Activated B cell treated with CpG ODN at 0.5 μM for 24 hours (primary cell): Measurements from ENCODE around the gene OR6C65. TPM values are rescaled to one million over a fixed set of nuclear protein-coding genes. Genes with fewer than 3 reads are reported as not detected.
"Not testable (repeated sequence)": the region's sequence is repeated elsewhere in the genome, so short reads cannot be mapped to it uniquely, and the experiment has no call there.

Source experiments
- ATAC-seq: fragments of 200-7000 bp; cut with Tn5 transposase; one replicate; pipeline ENCODE4 v1.10.0; 2021; ENCODE audit warnings: low read depth, mild to moderate bottlenecking, moderate library complexity
- CTCF ChIA-PET: fragments of 350-600 bp; sonication (Branson Sonifier 250); formaldehyde crosslinking; loops from one replicate; lab custom pipeline; 2021; ENCODE audit warnings: antibody characterized with exemption; lab: Charles Lee
- POLR2A ChIA-PET: fragments of 350-600 bp; sonication (Branson Sonifier 250); formaldehyde crosslinking; loops from one replicate; lab custom pipeline; 2021; ENCODE audit warnings: antibody characterized with exemption; lab: Charles Lee
- DNase-seq: peaks from one replicate; pipeline ENCODE4 v3.0.0; 2022
- H3K27ac Mint-ChIP-seq: one replicate; pipeline ENCODE4 v1.8.0; 2020; ENCODE audit warnings: mixed read lengths
- H3K27me3 Mint-ChIP-seq: one replicate; pipeline ENCODE4 v1.8.0; 2021; ENCODE audit warnings: mixed read lengths
- H3K36me3 Mint-ChIP-seq: one replicate; pipeline ENCODE4 v1.8.0; 2021; ENCODE audit warnings: low read depth, mixed read lengths
- H3K4me1 Mint-ChIP-seq: one replicate; pipeline ENCODE4 v1.8.0; 2021; ENCODE audit warnings: mixed read lengths
- H3K4me3 Mint-ChIP-seq: one replicate; pipeline ENCODE4 v1.8.0; 2020; ENCODE audit warnings: mild to moderate bottlenecking, mixed read lengths
- H3K9me3 Mint-ChIP-seq: one replicate; pipeline ENCODE4 v1.8.0; 2020; ENCODE audit warnings: mixed read lengths
- CTCF ChIP-seq: fragments of 200-600 bp; IDR thresholded peaks from one replicate; pipeline ENCODE4 v1.8.0; 2022; ENCODE audit warnings: antibody characterized with exemption, mild to moderate bottlenecking
- intact Hi-C: fragments of 100-400 bp; cut with micrococcal nuclease; formaldehyde crosslinking; loops from one replicate; pipeline ENCODE4 v1.15.1; 2024
- total RNA-seq: library from RNA; stranded (reverse); gene quantifications from 2 replicates; pipeline ENCODE4 v1.2.3, GENCODE V29; 2022

The OR6C65 gene
- total RNA-seq, 1 donor from 2014 or later = not detected

GRCh38 chr12:55385891-55386290 lies 14.4 kb upstream of the OR6C65 start:
- ATAC-seq (no peak), DNase-seq (no peak)
- no peaks in the 10 kb centered on the region for H3K4me1 Mint-ChIP-seq
- no peaks in the 10 kb centered on the region for H3K9me3 Mint-ChIP-seq
- H3K4me3 Mint-ChIP-seq = no peak overlapping the region
- H3K36me3 Mint-ChIP-seq = no peaks in the 10 kb centered on the region
- intact Hi-C loops = no loop called here
- no peak overlapping the region for H3K27ac Mint-ChIP-seq
- no peaks in the 10 kb centered on the region for H3K27me3 Mint-ChIP-seq
- CTCF ChIA-PET = no interaction called here
- POLR2A ChIA-PET = no interaction called here
- TF ChIP-seq CTCF = no peak

GRCh38 chr12:55392032-55392795 lies 8.1 kb upstream of the OR6C65 start:
- Mint-ChIP-seq H3K4me3 (no peak overlapping the region), H3K4me1 (no peaks in the 10 kb centered on the region), H3K9me3 (no peaks in the 10 kb centered on the region), H3K27me3 (peaks cover 5% of the 10 kb centered on the region), H3K27ac (no peak overlapping the region), H3K36me3 (no peaks in the 10 kb centered on the region)
- CTCF ChIA-PET = no interaction called here
- no peak for DNase-seq
- TF ChIP-seq CTCF = no peak
- POLR2A ChIA-PET = no interaction called here
- intact Hi-C loops = no loop called here
- no peak for ATAC-seq

- Mint-ChIP-seq H3K36me3 (no peaks in the 10 kb centered on the region), H3K4me3 (no peak overlapping the region), H3K27ac (no peak overlapping the region), H3K27me3 (peaks cover 5% of the 10 kb centered on the region), H3K4me1 (no peaks in the 10 kb centered on the region), H3K9me3 (no peaks in the 10 kb centered on the region)
- DNase-seq (no peak), ATAC-seq (no peak)
- ChIA-PET POLR2A (no interaction called here), CTCF (no interaction called here)
- TF ChIP-seq CTCF = no peak
- intact Hi-C loops = no loop called here
These were observed 4.0 kb upstream of the OR6C65 start for GRCh38 chr12:55396326-55396725.

- Mint-ChIP-seq H3K27me3 (no peaks in the 10 kb centered on the region), H3K36me3 (no peaks in the 10 kb centered on the region), H3K27ac (no peak overlapping the region), H3K9me3 (peaks cover 5% of the 10 kb centered on the region), H3K4me3 (no peak overlapping the region), H3K4me1 (no peaks in the 10 kb centered on the region)
- no peak for TF ChIP-seq CTCF
- DNase-seq (no peak), ATAC-seq (no peak)
- ChIA-PET POLR2A (no interaction called here), CTCF (no interaction called here)
- intact Hi-C loops = no loop called here
These were observed 7.5 kb downstream of the OR6C65 start for GRCh38 chr12:55407866-55408265.

GRCh38 chr12:55409133-55409532 lies 8.8 kb downstream of the OR6C65 start:
- intact Hi-C loops, DNase-seq, H3K9me3 Mint-ChIP-seq, H3K4me3 Mint-ChIP-seq, ATAC-seq, CTCF ChIA-PET, H3K27ac Mint-ChIP-seq, H3K36me3 Mint-ChIP-seq, H3K27me3 Mint-ChIP-seq, POLR2A ChIA-PET, H3K4me1 Mint-ChIP-seq: not testable (repeated sequence)

- H3K36me3 Mint-ChIP-seq, H3K9me3 Mint-ChIP-seq, H3K27ac Mint-ChIP-seq, DNase-seq, intact Hi-C loops, CTCF ChIA-PET, H3K4me1 Mint-ChIP-seq, H3K4me3 Mint-ChIP-seq, POLR2A ChIA-PET, H3K27me3 Mint-ChIP-seq, ATAC-seq: not testable (repeated sequence)
These were observed 11.8 kb downstream of the OR6C65 start for GRCh38 chr12:55412138-55412537.

GRCh38 chr12:55413498-55414388 lies 13.4 kb downstream of the OR6C65 start:
- intact Hi-C loops, ATAC-seq, DNase-seq, H3K4me3 Mint-ChIP-seq, H3K27ac Mint-ChIP-seq, CTCF ChIA-PET, POLR2A ChIA-PET, H3K4me1 Mint-ChIP-seq, H3K36me3 Mint-ChIP-seq, H3K9me3 Mint-ChIP-seq: not testable (repeated sequence)
- peaks cover 20% of the 10 kb centered on the region for H3K27me3 Mint-ChIP-seq

GRCh38 chr12:55414396-55414823 lies 14.1 kb downstream of the OR6C65 start:
- H3K36me3 Mint-ChIP-seq, H3K4me3 Mint-ChIP-seq, DNase-seq, ATAC-seq, POLR2A ChIA-PET, H3K27ac Mint-ChIP-seq, H3K9me3 Mint-ChIP-seq, CTCF ChIA-PET, intact Hi-C loops, H3K4me1 Mint-ChIP-seq: not testable (repeated sequence)
- H3K27me3 Mint-ChIP-seq = peaks cover 27% of the 10 kb centered on the region
